Measurements from ENCODE around the gene CSH1.

- TF ChIP-seq CTCF (IDR thresholded peaks at IDR 0.05): no peak
- TF ChIP-seq POLR2A (IDR thresholded peaks at IDR 0.05): no peak
Measured at GRCh38 chr17:63943745-63944144, 47.4 kb upstream of the CSH1 start.

Data from gastroesophageal sphincter (tissue), 3 donors.